ENCODE data around the gene RAPGEF2. TPM values are rescaled to one million over a fixed set of nuclear protein-coding genes. Genes with fewer than 3 reads are reported as not detected.

RAPGEF2 gene
- total and polyA plus RNA-seq, 10 of the 15 experiments (the other 5 are each of a cell fraction or from before 2014, with no cell fraction given) = 0.31 to 24.0 (median 2.9) TPM

DNA sequence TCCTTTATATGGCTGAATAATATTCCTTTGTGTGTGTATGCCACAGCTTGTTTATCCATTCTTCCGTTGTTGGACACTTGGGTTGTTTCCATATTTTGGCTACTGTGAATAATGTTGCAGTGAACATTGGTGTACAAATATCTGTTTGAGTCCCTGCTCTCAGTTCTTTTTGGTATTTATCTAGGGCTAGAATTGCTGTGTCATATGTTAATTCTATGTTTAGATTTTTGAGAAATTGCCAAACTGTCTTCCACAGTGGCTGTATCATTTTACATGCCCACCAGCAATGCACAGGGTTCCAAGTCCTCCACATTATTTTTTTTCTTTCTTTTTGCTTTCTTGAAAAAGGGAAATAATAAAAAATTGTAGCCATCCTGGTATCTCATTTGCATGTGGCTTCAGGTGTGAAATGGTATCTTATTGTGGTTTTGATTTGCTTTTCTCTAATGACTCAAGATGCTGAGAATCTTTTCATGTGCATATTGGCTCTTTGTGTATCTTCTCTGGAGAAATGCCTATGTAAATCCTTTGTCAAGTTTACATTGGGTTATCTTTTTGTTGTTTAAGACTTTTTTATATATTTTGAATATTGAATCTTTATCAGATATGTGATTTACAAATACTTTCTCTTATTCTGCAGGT is 129.7 kb downstream of the RAPGEF2 start:
- in situ Hi-C loops (cut with MboI) (no loop called here), intact Hi-C loops (cut with micrococcal nuclease; ENCODE audit: unreplicated experiment) (no loop called here)
- 80% methylated on average over 1 of the region's 1 CpG for WGBS (ENCODE audit: insufficient coverage, insufficient replicate concordance, low lambda C conversion rate, missing lambda C conversion rate)
- Histone ChIP-seq H3K4me2 (ENCODE audit: control insufficient read depth, insufficient read depth) (no peak overlapping the region), H3K36me3 (ENCODE audit: control insufficient read depth in 2 of 2, insufficient read depth in 2 of 2, low read length in 1 of 2) (no peaks in the 10 kb centered on the region; a peak in 1 of 4 replicates), H3K27me3 (replicated peaks in 1 of 2; ENCODE audit: control insufficient read depth in 2 of 2, insufficient read depth in 2 of 2, low read length in 1 of 2) (no peaks in the 10 kb centered on the region), H3K79me2 (ENCODE audit: control insufficient read depth, insufficient read depth, low read length) (peaks cover 3% of the 10 kb centered on the region), H3K4me3 (no peak overlapping the region), H3K27ac (ENCODE audit: control insufficient read depth, insufficient read depth) (no peak overlapping the region), H3K4me1 (ENCODE audit: control insufficient read depth, insufficient read depth, low read length) (no peaks in the 10 kb centered on the region), H2AFZ (ENCODE audit: control insufficient read depth, low read depth, low read length) (no peak overlapping the region), H3K9ac (ENCODE audit: control insufficient read depth, insufficient read depth, low read length) (no peak overlapping the region), H4K20me1 (ENCODE audit: control insufficient read depth, insufficient read depth) (no peaks in the 10 kb centered on the region), H3K9me3 (replicated peaks; ENCODE audit: control insufficient read depth, insufficient read depth, low read length) (peaks cover 7% of the 10 kb centered on the region; the same call in 2 of the 3 replicates)
- ChIA-PET POLR2A (no interaction called here), SMC1A (ENCODE audit: uncharacterized antibody, unreplicated experiment) (interaction anchor here (0.7 kb wide), 1 partner anchor 328 kb away, joined by 3 read pairs; no protein-coding TSS in a partner anchor), RAD21 (ENCODE audit: unreplicated experiment) (no interaction called here), CTCF (interaction anchor here (0.6 kb wide), 1 partner anchor 814 kb away, joined by 3 read pairs; no protein-coding TSS in a partner anchor)
- no TSS peak for BruUV-seq (replicated peaks)
- TF ChIP-seq CHD2 (IDR thresholded peaks at IDR 0.05; ENCODE audit: borderline replicate concordance, low read depth, low read length) = no peak
- no peak for TF ChIP-seq IKZF2 (IDR thresholded peaks at IDR 0.05)
- TF ChIP-seq ZNF217 (IDR thresholded peaks at IDR 0.05) = peak; percentile 70; the same call in 1 of the 2 replicates
- TF ChIP-seq PRDM15 (CRISPR knock-in tag; IDR thresholded peaks at IDR 0.05) = no peak
- TF ChIP-seq RUNX3 (IDR thresholded peaks at IDR 0.05; ENCODE audit: low read length) = peak; percentile 38; the same call in 1 of the 2 replicates
- peak; percentile 87; the same call in 2 of the 3 replicates for TF ChIP-seq POU2F2 (IDR thresholded peaks at IDR 0.05; ENCODE audit: borderline replicate concordance, low read depth, low read length)
- no peak for TF ChIP-seq CREM (IDR thresholded peaks at IDR 0.05; ENCODE audit: low read depth)
- TF ChIP-seq TARDBP (IDR thresholded peaks at IDR 0.05; ENCODE audit: borderline replicate concordance) = no peak
- TF ChIP-seq CEBPB (IDR thresholded peaks at IDR 0.05; ENCODE audit: borderline replicate concordance in 1 of 2, low read depth in 2 of 2, low read length in 2 of 2) = no peak
- TF ChIP-seq RAD21 (IDR thresholded peaks at IDR 0.05; ENCODE audit: insufficient read depth, low read depth, low read length) = no peak
- TF ChIP-seq, protein P1, sequence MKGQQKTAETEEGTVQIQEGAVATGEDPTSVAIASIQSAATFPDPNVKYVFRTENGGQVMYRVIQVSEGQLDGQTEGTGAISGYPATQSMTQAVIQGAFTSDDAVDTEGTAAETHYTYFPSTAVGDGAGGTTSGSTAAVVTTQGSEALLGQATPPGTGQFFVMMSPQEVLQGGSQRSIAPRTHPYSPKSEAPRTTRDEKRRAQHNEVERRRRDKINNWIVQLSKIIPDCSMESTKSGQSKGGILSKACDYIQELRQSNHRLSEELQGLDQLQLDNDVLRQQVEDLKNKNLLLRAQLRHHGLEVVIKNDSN (IDR thresholded peaks at IDR 0.05; ENCODE audit: borderline replicate concordance, extremely low read length, insufficient read depth, low read depth, low read length) = no peak
- TF ChIP-seq, protein P2, sequence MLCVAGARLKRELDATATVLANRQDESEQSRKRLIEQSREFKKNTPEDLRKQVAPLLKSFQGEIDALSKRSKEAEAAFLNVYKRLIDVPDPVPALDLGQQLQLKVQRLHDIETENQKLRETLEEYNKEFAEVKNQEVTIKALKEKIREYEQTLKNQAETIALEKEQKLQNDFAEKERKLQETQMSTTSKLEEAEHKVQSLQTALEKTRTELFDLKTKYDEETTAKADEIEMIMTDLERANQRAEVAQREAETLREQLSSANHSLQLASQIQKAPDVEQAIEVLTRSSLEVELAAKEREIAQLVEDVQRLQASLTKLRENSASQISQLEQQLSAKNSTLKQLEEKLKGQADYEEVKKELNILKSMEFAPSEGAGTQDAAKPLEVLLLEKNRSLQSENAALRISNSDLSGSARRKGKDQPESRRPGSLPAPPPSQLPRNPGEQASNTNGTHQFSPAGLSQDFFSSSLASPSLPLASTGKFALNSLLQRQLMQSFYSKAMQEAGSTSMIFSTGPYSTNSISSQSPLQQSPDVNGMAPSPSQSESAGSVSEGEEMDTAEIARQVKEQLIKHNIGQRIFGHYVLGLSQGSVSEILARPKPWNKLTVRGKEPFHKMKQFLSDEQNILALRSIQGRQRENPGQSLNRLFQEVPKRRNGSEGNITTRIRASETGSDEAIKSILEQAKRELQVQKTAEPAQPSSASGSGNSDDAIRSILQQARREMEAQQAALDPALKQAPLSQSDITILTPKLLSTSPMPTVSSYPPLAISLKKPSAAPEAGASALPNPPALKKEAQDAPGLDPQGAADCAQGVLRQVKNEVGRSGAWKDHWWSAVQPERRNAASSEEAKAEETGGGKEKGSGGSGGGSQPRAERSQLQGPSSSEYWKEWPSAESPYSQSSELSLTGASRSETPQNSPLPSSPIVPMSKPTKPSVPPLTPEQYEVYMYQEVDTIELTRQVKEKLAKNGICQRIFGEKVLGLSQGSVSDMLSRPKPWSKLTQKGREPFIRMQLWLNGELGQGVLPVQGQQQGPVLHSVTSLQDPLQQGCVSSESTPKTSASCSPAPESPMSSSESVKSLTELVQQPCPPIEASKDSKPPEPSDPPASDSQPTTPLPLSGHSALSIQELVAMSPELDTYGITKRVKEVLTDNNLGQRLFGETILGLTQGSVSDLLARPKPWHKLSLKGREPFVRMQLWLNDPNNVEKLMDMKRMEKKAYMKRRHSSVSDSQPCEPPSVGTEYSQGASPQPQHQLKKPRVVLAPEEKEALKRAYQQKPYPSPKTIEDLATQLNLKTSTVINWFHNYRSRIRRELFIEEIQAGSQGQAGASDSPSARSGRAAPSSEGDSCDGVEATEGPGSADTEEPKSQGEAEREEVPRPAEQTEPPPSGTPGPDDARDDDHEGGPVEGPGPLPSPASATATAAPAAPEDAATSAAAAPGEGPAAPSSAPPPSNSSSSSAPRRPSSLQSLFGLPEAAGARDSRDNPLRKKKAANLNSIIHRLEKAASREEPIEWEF (IDR thresholded peaks at IDR 0.05; ENCODE audit: insufficient replicate concordance, low read depth, low read length) = no peak
- TF ChIP-seq CBX3 (IDR thresholded peaks at IDR 0.05; ENCODE audit: borderline replicate concordance, low read depth) = no peak
- FAIRE-seq (no peak), DNase-seq (ENCODE audit: low read depth, low spot score) (peak; percentile 16), ATAC-seq (peak; percentile 67)
